HG02884 (cell line): ENCODE data around the gene CACNG4.

Source experiments
- ATAC-seq: cut with Tn5 transposase; IDR thresholded peaks from one replicate; pipeline ENCODE4 v1.9.1; 2021; ENCODE audit warnings: mild to moderate bottlenecking, moderate library complexity; ENCODE audit not compliant: unreplicated experiment

Gene CACNG4

DNA sequence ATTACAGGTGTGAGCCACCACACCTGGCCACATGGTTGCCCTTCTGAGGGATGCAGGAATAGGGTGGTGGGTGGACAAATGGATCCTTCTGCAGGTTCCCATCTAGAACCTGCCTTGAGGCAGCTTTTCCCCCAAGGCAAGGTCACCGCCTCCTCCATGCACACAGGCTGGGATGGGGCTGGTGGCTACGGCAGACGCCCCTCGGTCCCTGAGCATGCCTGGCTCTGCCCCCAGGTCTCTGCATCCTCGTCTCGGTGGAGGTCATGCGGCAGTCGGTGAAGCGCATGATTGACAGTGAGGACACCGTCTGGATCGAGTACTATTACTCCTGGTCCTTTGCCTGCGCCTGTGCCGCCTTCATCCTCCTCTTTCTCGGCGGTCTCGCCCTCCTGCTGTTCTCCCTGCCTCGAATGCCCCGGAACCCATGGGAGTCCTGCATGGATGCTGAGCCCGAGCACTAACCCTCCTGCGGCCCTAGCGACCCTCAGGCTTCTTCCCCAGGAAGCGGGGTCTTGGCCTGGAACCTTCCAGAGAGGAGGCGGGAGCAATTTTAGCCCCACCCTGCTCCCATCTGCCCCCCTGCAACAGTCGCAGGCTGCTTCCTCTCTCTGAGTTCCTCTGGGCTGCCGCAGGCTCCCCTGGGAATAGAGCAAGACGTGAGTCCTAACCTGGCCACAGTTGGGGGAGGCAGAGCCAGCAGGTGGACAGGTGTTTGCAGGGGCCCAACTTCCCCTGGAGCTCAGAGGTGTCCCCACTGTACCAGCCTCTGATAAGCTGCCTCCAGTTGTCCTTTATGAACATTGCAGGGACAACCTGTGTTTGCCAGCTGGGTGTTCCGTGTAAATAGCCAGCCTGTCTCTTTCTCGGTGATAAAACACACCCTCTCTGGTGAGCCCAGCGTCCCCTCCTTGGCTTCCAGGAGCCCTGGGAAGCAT is 91.6 kb downstream of the CACNG4 start:
- no peak for ATAC-seq

- ATAC-seq = no peak
These were observed 92.4 kb downstream of the CACNG4 start for GRCh38 chr17:67056746-67057490.

DNA sequence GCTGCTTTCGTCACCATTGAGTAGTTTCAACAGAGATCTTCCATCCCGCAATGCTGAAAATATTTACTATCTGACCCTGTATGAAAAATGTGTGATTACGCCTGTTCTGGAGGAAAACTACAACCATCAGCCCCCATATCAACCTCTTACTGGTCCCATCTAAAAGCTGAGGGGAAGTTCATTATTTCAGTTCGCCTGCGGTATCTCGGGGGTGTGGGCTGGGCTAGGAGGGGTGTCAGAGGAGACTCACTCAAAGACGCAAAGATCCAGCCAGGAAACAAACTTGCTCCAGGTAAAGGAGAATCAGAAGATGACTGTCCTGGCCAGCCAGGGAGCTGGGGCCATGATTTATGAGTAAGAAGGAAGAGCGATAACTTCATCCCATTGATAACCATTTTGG is 93.5 kb downstream of the CACNG4 start:
- ATAC-seq = no peak

DNA sequence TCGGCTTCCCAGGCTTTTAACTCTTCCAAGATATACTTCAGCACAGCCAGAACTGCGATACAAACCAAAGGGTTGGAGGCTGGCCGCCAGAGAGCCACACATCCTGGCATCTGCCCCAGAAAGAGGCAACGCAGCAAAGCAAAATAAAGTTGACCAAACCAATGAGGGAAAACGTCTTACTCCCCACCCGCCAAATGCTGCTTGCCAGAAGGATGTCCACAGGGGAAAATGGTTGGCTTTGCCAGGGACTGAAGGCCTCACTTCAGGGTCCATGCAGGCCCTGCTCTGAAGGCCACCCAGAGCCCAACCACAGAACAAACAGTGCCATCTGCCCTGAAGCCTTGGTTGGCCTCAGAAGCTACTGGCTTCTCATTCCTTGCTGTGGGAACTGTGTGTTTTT is 94.9 kb downstream of the CACNG4 start:
- ATAC-seq = no peak

DNA sequence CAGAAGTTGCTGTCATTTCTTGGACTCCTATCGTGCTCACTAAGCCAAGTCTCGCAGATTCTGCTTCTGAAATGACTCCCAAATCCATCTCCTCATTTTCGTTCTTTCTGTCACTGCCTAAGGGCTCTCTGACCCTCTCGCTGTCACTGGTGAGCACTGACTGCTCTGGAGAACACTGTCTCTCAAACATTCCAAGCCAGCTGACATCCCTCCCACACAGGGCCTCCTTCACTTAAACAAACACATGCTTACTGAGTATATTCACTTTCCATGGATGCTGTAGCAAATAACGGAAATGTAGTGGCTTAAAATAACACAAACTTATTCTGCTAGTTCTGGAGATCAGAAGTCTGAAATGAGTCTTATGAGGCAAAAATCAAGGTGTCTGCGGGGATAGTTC is 98.6 kb downstream of the CACNG4 start:
- no peak for ATAC-seq

GRCh38 chr17:67066717-67067116 is 102.2 kb downstream of the CACNG4 start:
- no peak for ATAC-seq

DNA sequence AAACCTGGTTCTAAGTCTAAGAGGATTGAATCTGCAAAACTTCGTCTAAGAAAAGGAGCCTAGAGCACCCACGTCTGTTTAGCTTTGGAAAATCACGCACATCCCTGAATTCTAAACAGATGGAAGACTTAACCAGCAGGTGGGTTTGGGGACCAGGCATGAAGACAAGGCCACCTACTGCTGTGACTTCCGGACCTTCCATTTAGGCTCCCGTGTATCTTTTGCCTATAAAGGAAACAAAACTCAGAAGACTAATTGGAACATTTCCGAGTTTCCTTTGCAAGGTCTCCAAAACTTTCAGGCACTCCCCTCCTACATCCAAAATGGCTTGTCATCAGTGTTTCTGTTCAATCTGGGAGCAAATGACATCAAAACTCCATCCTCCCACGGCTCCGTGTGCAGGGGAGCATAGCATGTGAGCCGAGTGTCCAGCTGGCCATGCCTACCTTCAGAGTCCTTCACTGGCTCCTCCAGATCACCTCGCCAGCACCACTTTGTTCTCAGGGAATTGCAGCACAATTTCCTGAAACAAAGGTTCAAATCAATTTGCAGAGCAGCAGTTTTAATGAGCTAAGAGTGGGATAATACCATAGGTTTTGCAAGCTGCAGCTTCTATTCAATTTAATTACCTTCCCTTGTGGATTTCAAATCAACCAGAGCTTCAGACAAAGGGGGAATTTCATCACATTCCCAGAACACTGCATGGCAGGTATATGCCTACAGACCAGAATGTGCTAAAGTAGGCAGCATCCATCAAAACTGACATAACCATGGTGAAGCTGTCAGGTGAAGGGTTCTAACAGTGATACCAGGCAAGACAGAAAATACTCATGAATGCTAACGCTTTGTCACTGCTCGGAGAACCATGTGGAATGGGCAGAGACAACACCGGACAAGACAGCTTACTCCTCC is 103.3 kb downstream of the CACNG4 start:
- no peak for ATAC-seq

DNA sequence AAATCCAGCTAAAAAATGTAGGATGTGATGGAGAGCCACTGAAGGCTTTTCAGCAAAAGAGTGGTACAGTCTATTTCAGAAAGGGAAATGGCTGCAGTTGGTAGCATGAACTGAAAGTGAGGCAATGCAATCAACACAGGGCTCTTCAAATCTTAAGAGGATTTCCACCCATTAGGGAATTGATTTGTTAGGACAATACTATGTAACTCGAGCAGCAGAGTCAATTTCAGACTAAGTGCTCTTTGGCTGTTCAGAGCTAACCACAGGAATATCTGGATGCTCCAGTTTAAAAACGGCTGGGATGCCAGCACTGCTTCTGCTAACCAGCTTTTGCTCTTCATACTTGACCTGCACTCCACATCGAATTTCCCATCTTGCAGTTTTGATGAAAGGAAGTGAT is 104.5 kb downstream of the CACNG4 start:
- no peak for ATAC-seq

- ATAC-seq = no peak
These were observed 105.2 kb downstream of the CACNG4 start for GRCh38 chr17:67069603-67070136.

GRCh38 chr17:67071595-67071994 is 107.1 kb downstream of the CACNG4 start:
- ATAC-seq = no peak

DNA sequence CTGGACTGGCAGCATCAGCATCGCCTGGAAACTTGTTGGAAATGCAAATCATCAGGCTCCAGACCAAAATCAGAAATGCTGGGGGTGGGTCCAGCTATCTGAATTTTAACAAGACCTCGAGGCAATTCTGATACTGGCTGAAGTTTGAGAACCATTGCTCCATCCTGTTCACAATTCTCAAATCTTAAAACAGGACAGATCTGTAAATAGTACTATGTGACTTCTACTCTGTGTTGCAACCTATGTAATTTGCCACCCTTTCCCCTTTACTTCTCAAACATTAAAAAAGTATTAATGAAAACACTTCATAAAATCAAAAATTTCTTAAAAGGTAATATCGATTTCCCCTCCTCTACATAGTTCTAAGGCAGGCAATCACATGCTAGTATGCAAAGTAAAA is 108.4 kb downstream of the CACNG4 start:
- ATAC-seq = no peak

DNA sequence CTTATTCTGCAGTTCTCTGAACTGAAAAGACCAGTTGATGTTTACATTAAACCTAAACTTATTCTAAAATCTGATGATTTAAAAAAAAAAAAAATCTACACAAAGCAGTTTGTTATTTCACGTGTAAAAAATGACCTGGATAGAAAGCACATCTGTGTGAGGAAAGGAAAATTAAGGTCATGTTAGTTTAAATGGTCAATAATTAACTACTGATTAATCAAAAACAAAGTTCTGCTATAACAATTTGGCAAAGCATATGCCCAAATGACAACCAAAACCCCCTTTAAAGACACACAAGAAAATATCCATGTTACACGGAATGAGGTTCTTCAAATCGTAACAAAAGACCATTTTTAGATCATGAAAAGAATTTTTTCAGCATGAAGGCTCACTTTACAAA is 110.3 kb downstream of the CACNG4 start:
- no peak for ATAC-seq

GRCh38 chr17:67076290-67076689 is 111.8 kb downstream of the CACNG4 start:
- ATAC-seq = no peak

- ATAC-seq = no peak
These were observed 113.8 kb downstream of the CACNG4 start for GRCh38 chr17:67078292-67078691.

- no peak for ATAC-seq
These were observed 115.0 kb downstream of the CACNG4 start for GRCh38 chr17:67079491-67079890.

DNA sequence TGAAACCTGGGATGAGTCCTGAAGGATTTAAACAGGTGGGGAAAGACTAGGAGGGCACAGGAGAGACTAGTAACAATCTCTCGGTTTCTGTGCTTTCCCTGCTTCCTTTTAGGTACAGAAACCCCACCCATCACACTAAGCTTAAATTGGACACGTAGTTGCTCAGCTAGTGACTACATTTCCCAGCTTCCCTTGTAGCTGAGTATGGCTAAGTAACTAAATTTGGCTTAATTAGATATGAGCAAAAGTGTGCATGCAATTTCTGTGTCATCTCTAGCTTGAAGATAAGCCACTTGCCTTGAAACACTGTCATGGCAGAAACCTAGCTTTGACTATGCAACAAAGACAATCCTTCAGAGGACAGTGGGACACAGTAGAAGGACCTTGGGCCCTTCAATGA is 116.3 kb downstream of the CACNG4 start:
- ATAC-seq = no peak

GRCh38 chr17:67082107-67082506 is 117.6 kb downstream of the CACNG4 start:
- no peak for ATAC-seq
